ENCODE data around the gene VTI1A. TPM values are rescaled to one million over a fixed set of nuclear protein-coding genes. Genes with fewer than 3 reads are reported as not detected.

VTI1A gene
- total RNA-seq, 2 donors from 2014 or later, result 35.2 to 46.9 TPM

DNA sequence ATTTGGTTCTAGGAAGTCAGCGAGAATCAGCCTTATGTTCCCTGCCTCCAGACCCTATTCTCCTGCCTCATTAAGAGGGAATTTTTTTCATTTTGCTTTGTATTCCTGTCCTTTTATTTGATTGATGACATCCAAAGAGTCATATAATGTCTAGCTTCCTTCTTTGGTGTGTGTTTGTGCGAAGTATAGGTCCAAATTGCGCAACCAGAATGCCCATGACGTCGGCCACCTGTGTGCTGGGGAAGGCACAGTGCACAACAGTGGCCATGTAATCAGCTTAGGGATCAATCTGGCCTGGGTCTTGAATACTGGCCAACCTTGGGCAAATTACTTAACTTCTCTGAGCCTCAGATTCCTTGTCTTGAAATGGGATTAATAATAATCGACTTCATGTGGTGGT, 206.2 kb downstream of the VTI1A start:
- no peaks in the 10 kb centered on the region for H3K9me3 Mint-ChIP-seq
- no peaks in the 10 kb centered on the region for H3K27me3 Mint-ChIP-seq
- no peak overlapping the region for H3K4me3 Mint-ChIP-seq
- H3K4me1 Mint-ChIP-seq, result no peaks in the 10 kb centered on the region
- no peak overlapping the region for H3K27ac Mint-ChIP-seq
- H3K36me3 Mint-ChIP-seq (ENCODE audit: low read depth), result peaks cover 5% of the 10 kb centered on the region
- ATAC-seq (replicated peaks), result no peak

DNA sequence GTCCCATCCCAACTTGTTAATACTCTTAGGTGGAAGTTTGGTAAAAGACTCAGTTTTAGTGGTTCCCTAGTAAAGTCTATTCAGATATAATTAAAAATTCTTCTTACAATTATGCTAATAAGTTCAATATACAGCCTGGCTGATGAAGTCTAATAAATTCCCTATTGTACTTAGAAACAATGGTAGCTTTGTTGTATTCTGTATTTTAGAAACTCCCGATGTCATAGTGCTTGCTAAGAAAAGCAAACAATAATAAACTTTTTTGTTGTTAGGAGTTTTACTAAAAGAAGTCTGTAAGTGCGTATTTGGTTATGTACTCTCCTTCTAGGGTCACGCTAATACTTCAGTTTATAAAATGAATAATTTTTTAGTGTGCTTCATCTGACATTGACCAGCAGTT, 206.8 kb downstream of the VTI1A start:
- Mint-ChIP-seq H3K4me3 (no peak overlapping the region), H3K36me3 (ENCODE audit: low read depth) (peaks cover 5% of the 10 kb centered on the region), H3K4me1 (no peaks in the 10 kb centered on the region), H3K27me3 (no peaks in the 10 kb centered on the region), H3K27ac (no peak overlapping the region), H3K9me3 (no peaks in the 10 kb centered on the region)
- ATAC-seq (replicated peaks), result no peak

DNA sequence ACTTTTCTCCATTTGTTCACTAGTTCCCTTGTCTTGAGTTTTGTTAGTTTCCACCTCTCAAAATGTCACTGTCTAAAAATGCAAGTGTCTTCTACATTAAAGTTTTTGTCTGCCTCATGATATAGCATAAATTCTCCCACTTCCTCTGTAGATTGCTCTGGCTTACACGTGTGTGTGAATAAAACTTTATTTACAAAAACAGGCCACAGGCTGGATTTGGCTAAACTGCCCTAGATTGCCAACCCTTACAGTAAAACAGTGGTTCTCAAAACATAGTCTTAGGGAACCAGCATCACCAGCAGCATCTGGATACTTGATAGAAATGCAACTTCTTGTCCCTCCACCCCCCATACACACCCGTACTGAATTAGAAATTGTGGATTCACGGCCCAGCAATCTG, 207.8 kb downstream of the VTI1A start:
- ATAC-seq (replicated peaks), result no peak
- Mint-ChIP-seq H3K27ac (no peak overlapping the region), H3K27me3 (no peaks in the 10 kb centered on the region), H3K4me3 (no peak overlapping the region), H3K36me3 (ENCODE audit: low read depth) (peaks cover 5% of the 10 kb centered on the region), H3K9me3 (no peaks in the 10 kb centered on the region), H3K4me1 (no peaks in the 10 kb centered on the region)

DNA sequence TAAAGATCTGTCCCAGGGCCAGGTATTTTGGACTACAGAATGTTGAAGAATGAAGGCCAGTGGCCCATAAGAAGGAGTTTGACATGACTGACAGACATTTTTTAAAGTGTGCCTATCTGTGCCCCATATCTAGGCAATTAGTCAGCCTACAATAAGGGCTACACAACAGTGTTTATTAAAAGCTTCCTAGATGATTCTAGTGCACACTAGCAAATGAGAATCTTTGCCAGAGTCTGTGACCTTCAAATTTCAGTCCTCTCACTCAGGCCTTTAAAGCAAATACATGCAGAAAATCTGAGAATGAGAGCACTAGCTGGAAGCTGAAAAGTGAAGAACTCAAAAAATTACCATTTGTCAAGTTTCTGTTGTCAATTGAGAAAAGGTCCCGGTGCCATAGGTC, 208.7 kb downstream of the VTI1A start:
- Mint-ChIP-seq H3K27ac (no peak overlapping the region), H3K4me3 (no peak overlapping the region), H3K27me3 (no peaks in the 10 kb centered on the region), H3K36me3 (ENCODE audit: low read depth) (peaks cover 5% of the 10 kb centered on the region), H3K9me3 (no peaks in the 10 kb centered on the region), H3K4me1 (no peaks in the 10 kb centered on the region)
- ATAC-seq (replicated peaks), result no peak

DNA sequence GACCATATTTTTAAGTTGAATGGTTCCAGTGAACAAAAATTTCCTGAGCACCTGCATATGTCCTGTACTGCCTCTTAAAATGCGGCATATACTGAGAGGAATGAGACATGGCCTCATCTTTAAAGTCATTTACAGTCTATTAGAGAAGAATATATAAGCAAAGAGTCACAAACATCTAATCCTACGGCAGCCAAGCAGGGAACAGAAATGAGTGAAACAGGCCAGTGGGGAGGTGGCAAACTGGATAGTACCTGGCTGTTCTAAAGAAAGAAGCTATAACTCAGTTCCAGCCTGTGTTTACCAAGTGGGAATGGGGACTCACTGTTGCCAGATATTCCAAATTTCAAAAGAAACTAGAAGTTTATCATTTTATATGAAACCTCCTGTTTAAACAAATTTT, 211.4 kb downstream of the VTI1A start:
- Mint-ChIP-seq H3K36me3 (ENCODE audit: low read depth) (peaks cover 13% of the 10 kb centered on the region), H3K27ac (no peak overlapping the region), H3K27me3 (no peaks in the 10 kb centered on the region), H3K9me3 (no peaks in the 10 kb centered on the region), H3K4me1 (no peaks in the 10 kb centered on the region), H3K4me3 (no peak overlapping the region)
- no peak for ATAC-seq (replicated peaks)

DNA sequence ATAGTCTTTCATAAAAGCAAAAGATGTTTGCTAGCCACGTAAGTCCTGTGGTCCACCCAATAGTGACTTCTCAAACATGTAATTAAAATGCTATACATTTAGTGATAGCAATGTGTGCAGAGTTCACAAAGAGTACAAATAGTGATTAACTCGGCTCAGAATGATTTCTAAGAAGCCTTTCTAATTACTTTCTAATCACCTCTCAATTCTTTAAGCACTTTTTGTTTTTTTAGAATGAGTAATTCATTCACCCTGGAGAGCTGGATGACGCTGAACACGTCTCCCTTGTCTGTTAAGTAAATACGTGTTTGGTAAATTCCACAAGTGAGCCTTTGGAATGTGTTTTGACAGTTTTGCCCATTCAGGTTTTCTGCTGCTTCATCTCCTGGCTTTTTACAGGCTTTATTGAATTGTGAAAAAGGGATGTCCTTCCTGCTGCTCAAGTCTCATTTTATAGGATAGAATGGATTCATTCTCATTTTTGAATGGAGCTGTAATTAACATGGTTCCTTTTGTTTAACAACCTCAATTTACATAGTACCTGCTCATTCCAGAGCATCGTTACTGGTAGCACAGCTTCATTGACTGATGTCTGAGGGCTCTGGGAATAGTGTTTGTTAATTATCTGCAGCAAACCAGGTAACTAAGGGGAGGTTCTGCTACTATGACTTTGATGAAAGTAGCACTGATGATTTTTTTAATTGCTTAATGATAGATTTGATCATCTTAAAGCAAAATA, 212.1 kb downstream of the VTI1A start:
- no peak for ATAC-seq (replicated peaks)
- peaks cover 13% of the 10 kb centered on the region for H3K36me3 Mint-ChIP-seq (ENCODE audit: low read depth)
- H3K4me1 Mint-ChIP-seq, result no peaks in the 10 kb centered on the region
- H3K27me3 Mint-ChIP-seq, result no peaks in the 10 kb centered on the region
- H3K27ac Mint-ChIP-seq, result no peak overlapping the region
- H3K4me3 Mint-ChIP-seq, result no peak overlapping the region
- no peaks in the 10 kb centered on the region for H3K9me3 Mint-ChIP-seq

DNA sequence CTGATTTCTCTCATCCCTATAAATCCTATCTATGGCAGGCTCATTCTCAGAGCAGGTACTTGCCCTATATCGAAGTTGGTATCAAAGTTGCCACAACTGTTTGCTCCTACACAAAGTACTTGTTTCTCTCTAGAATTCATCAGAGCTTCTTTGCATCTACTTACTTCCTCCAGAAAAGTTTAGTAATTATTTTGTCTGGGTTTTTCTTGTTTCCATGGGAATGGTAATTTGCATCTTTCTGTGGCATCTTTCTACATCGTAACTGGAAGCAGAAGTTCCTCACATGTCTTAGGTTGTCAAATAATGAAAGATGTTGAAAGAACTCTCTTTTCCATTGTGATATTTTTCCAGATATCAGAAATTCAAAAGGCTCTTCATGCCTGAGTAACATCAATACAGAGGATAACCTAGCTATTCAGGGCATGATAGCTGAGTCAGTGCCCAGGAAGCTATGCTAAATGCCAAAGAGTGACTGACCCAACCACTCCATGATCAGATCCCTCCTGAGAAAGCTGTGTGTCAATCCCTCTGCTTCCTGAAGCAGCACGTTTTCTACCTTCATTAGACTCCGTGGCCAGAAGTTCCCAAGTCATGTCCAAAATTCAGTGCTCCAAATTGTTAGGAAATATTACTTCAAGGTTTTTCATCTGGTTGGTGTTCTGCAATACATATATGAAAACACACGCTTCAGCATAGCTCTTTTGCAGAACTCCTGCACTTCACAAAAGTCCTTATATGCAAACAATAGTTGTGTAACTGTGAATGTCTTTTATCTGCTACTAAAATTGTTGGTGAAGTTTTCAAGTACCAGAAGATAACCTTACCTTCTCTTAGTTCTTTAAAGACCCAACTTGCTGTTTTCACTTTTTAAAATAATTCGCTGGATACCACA, 216.5 kb downstream of the VTI1A start:
- ATAC-seq (replicated peaks), result no peak
- H3K27me3 Mint-ChIP-seq, result no peaks in the 10 kb centered on the region
- no peak overlapping the region for H3K4me3 Mint-ChIP-seq
- peaks cover 20% of the 10 kb centered on the region for H3K36me3 Mint-ChIP-seq (ENCODE audit: low read depth)
- H3K4me1 Mint-ChIP-seq, result no peaks in the 10 kb centered on the region
- H3K9me3 Mint-ChIP-seq, result no peaks in the 10 kb centered on the region
- no peak overlapping the region for H3K27ac Mint-ChIP-seq

DNA sequence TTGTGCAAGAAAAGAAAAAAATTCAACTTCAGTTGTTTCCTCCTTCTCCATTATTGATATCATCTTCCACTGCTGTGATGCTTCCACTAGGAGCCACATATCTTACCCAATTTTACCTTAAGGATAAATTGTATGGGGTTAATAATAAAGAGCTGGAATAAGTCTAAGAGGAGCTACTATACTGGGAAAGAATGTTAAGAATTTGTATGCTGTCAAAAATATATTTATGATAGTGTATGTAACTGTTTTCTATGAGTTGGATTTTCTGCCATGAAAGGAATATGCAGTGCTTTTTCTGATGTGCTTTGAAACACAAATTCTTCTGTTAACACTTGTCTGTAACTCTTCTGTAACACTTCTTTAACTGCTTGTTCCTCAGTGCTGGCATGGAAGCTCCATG, 219.1 kb downstream of the VTI1A start:
- Mint-ChIP-seq H3K4me1 (no peaks in the 10 kb centered on the region), H3K36me3 (ENCODE audit: low read depth) (peaks cover 35% of the 10 kb centered on the region), H3K27me3 (no peaks in the 10 kb centered on the region), H3K9me3 (no peaks in the 10 kb centered on the region), H3K27ac (no peak overlapping the region), H3K4me3 (no peak overlapping the region)
- no peak for ATAC-seq (replicated peaks)

DNA sequence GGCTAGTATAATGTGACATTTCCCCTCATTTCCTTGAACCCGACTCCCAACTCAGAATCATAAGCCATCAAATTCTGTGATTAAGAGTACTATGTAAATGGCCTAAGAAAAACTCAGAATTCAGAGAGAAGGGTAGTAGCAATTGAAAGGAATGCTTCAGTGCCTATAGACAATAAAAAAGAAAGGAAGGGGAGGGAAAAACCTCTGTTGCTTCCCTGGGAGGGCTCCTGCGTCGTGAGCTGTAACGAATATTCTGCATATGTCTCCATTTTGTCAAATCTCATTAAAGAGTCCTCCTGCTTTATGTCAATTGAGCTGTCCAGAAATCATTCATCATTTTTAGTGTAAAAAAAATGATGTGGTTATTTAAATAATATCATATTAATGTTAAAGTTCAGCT, 223.0 kb downstream of the VTI1A start:
- no peak overlapping the region for H3K4me3 Mint-ChIP-seq
- no peak for ATAC-seq (replicated peaks)
- no peaks in the 10 kb centered on the region for H3K4me1 Mint-ChIP-seq
- H3K9me3 Mint-ChIP-seq, result no peaks in the 10 kb centered on the region
- H3K36me3 Mint-ChIP-seq (ENCODE audit: low read depth), result peaks cover 53% of the 10 kb centered on the region
- H3K27ac Mint-ChIP-seq, result no peak overlapping the region
- H3K27me3 Mint-ChIP-seq, result no peaks in the 10 kb centered on the region

DNA sequence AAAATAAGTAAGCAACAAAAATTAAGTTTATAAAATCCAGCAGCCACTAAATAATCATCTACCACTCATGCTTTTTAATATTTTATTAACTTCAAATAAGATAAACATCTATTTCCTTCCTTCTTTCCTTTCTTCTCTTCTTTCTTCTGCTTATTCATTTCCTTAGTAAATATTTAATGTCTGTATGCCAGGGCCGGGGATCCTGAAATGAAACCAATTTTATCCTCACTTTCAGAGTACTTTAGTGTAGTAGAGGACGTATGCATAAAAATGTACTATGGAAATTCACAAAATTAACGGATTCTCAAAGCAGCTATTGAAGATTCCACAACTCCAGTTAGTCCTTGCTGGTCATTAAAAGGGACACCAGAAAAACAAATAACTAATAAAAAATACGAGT, 224.7 kb downstream of the VTI1A start:
- H3K4me1 Mint-ChIP-seq, result no peaks in the 10 kb centered on the region
- no peaks in the 10 kb centered on the region for H3K9me3 Mint-ChIP-seq
- H3K27ac Mint-ChIP-seq, result no peak overlapping the region
- H3K4me3 Mint-ChIP-seq, result no peak overlapping the region
- no peak for ATAC-seq (replicated peaks)
- H3K36me3 Mint-ChIP-seq (ENCODE audit: low read depth), result peaks cover 53% of the 10 kb centered on the region
- H3K27me3 Mint-ChIP-seq, result no peaks in the 10 kb centered on the region

DNA sequence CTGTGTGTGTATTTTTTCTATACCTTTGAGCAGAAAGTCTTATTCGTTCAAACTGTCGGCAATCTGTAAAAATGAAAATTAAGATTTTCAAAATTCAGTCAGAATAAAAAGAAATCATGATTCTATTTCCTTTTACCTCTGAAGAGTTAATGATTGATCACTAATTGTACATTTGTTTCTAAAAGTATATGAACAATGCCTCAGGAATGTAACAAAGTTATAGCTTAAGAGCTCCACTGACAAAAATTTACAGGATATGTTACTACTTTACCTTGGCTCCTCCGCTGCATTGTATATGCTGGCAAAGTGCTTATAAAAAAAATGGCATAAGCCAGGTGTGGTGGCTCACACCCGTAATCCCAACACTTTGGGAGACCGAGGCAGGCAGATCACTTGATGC, 225.7 kb downstream of the VTI1A start:
- H3K9me3 Mint-ChIP-seq, result no peaks in the 10 kb centered on the region
- no peaks in the 10 kb centered on the region for H3K27me3 Mint-ChIP-seq
- peaks cover 48% of the 10 kb centered on the region for H3K36me3 Mint-ChIP-seq (ENCODE audit: low read depth)
- ATAC-seq (replicated peaks), result no peak
- no peak overlapping the region for H3K27ac Mint-ChIP-seq
- H3K4me3 Mint-ChIP-seq, result no peak overlapping the region
- no peaks in the 10 kb centered on the region for H3K4me1 Mint-ChIP-seq

DNA sequence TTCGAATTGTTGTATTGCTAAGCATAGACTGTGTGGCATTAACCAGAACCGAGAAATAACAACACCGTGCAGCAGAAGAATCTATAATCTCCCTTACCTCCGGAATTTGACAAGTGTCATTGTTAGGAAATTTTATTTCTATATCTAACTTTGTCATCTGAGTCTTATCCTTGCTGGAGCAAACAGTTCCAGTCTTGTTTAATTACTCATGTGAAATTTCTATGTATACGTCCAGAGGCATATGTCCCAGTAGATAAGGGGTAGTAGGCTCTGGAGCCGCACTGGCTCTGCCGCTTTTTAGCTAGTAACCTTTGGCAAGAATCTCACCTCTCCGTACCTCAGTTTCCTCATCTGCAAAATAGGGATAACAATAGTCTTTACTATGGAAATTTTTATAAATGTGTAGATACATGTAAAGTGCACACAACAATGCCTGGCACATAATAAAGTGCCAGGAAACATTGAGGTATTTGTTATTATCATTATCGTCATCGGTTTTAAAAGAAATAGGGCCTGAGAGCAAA, 228.6 kb downstream of the VTI1A start:
- Mint-ChIP-seq H3K4me3 (no peak overlapping the region), H3K27ac (no peak overlapping the region), H3K27me3 (no peaks in the 10 kb centered on the region), H3K36me3 (ENCODE audit: low read depth) (peaks cover 32% of the 10 kb centered on the region), H3K4me1 (no peaks in the 10 kb centered on the region), H3K9me3 (no peaks in the 10 kb centered on the region)
- ATAC-seq (replicated peaks), result no peak

DNA sequence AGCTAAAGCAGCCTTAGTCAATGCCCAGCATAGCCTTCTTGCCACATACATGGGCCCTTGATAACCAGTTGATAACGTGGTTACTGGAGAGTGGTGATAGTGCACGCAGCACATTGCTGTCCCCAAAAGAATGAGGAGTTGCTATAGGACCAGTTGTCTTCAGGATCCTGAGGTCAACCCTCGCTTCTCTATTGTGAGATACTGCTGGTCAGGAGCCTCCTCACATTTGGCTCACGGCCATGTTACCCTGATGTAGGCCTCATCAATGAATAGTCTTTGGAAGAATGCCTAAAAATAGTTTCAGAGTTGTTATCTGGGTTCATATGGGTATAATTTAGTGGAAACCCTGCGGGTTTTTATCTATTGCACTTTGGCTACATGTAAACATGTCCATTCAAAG, 230.7 kb downstream of the VTI1A start:
- no peak for ATAC-seq (replicated peaks)
- H3K4me3 Mint-ChIP-seq, result no peak overlapping the region
- H3K9me3 Mint-ChIP-seq, result no peaks in the 10 kb centered on the region
- peaks cover 21% of the 10 kb centered on the region for H3K36me3 Mint-ChIP-seq (ENCODE audit: low read depth)
- no peaks in the 10 kb centered on the region for H3K27me3 Mint-ChIP-seq
- H3K27ac Mint-ChIP-seq, result no peak overlapping the region
- H3K4me1 Mint-ChIP-seq, result no peaks in the 10 kb centered on the region

DNA sequence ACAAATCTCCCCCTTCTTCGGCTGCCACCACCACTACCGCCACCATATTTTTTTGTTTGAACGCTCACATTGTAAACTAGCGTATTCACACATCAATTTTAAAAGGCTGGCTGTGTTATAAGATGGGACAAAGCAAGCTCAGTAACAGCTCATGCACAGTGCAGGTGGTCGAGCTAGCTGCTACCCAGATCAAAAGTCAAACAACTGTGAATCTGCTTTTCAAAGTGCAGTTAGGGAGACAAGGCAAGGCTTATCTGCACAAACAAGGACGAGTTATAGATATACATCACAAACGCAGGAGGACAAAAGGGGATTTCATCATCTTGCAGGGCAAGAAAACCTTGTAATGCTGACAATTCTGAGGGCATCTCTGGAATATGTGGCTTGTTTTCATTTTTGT, 231.6 kb downstream of the VTI1A start:
- no peak for ATAC-seq (replicated peaks)
- no peaks in the 10 kb centered on the region for H3K4me1 Mint-ChIP-seq
- H3K4me3 Mint-ChIP-seq, result no peak overlapping the region
- H3K36me3 Mint-ChIP-seq (ENCODE audit: low read depth), result peaks cover 12% of the 10 kb centered on the region
- H3K27ac Mint-ChIP-seq, result no peak overlapping the region
- H3K27me3 Mint-ChIP-seq, result no peaks in the 10 kb centered on the region
- no peaks in the 10 kb centered on the region for H3K9me3 Mint-ChIP-seq

DNA sequence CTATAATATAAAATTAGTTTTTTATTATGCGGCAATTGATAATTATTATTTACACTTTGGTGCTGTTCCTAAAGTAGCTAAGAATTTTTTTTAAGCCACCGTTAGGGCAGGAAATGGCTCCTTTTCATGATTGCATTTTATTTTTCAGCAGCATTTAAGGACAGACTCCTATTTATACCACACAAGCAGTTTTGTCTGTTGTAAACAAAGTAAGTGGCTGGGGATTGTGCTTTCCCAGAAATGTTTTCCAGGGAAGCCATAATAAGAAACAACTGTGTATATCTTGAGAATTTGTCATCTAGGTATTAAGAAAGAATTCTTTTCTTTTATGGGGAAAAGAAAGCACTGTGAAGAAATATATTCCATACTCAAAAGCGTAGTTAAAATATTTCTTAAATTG, 232.0 kb downstream of the VTI1A start:
- Mint-ChIP-seq H3K27me3 (no peaks in the 10 kb centered on the region), H3K27ac (no peak overlapping the region), H3K36me3 (ENCODE audit: low read depth) (peaks cover 8% of the 10 kb centered on the region), H3K4me3 (no peak overlapping the region), H3K4me1 (no peaks in the 10 kb centered on the region), H3K9me3 (no peaks in the 10 kb centered on the region)
- no peak for ATAC-seq (replicated peaks)

Data from activated T-helper 17 cell treated with anti-CD3 and anti-CD28 coated beads, Interleukin-2, amount 50 U/mL, for 72 hours (primary cell).